Kidney (tissue), 14 donors: Measurements from ENCODE around the gene LEO1. TPM values are rescaled to one million over a fixed set of nuclear protein-coding genes. Genes with fewer than 3 reads are reported as not detected.

Experiments
- DNase-seq, 5 donors: peaks; one replicate each; pipeline ENCODE4 v3.0.0-alpha.2; 2013 to 2020
- FAIRE-seq: peaks from 2 replicates; lab custom pipeline; 2012; peaks lifted over from hg19 to GRCh38; lab: Jason Lieb, UNC
- H3K27ac ChIP-seq, 2 donors: one replicate each; pipeline ENCODE4 v1.7.0; 2013; ENCODE audit warnings: low read depth in 2 of 2, low read length in 2 of 2, inconsistent platforms in 1 of 2
- H3K27me3 ChIP-seq: one replicate; pipeline ENCODE4 v1.7.1; 2013; ENCODE audit warnings: low read length, inconsistent platforms; ENCODE audit not compliant: control insufficient read depth, insufficient read depth
- H3K36me3 ChIP-seq, 3 donors: one replicate each; pipeline versions ENCODE4 v1.7.0 to v1.7.1; 2013; ENCODE audit warnings: low read length in 3 of 3, control low read depth in 1 of 3, inconsistent platforms in 1 of 3; ENCODE audit not compliant: insufficient read depth in 3 of 3, control insufficient read depth in 2 of 3
- H3K4me1 ChIP-seq, 3 donors: one replicate each; pipeline versions ENCODE4 v1.7.0 to v1.7.1; 2013; ENCODE audit warnings: low read length in 3 of 3, inconsistent platforms in 1 of 3, low read depth in 1 of 3; ENCODE audit not compliant: control insufficient read depth in 2 of 3, insufficient read depth in 2 of 3
- H3K4me3 ChIP-seq, 3 donors: one replicate each; pipeline versions ENCODE4 v1.7.0 to v1.8.1; 2013; ENCODE audit warnings: low read length in 3 of 3, control low read depth in 1 of 3, inconsistent platforms in 1 of 3
- H3K9ac ChIP-seq, 3 donors: one replicate each; pipeline versions ENCODE4 v1.7.0 to v1.7.1; 2013; ENCODE audit warnings: low read length in 3 of 3, control low read depth in 1 of 3, inconsistent platforms in 1 of 3
- H3K9me3 ChIP-seq, 3 donors: one replicate each; pipeline versions ENCODE4 v1.7.0 to v1.7.1; 2013; ENCODE audit warnings: low read length in 3 of 3, control low read depth in 1 of 3, inconsistent platforms in 1 of 3; ENCODE audit not compliant: control insufficient read depth in 2 of 3, insufficient read depth in 1 of 3
- CTCF ChIP-seq: IDR thresholded peaks from 3 replicates; pipeline ENCODE4 v1.5.1; 2012; ENCODE audit warnings: mild to moderate bottlenecking, moderate library complexity, borderline replicate concordance; ENCODE audit not compliant: insufficient read depth; ENCODE audit errors: extremely low read depth
- intact Hi-C: fragments of 100-400 bp; cut with DNase I; formaldehyde crosslinking; loops from one replicate; pipeline ENCODE4 v1.11.1; 2022
- polyA plus RNA-seq: library from polyadenylated mRNA; stranded (reverse); fragments of 350-450 nt; fragmentation: Illumina TruSeq; extraction: RNeasy Lipid Tissue Mini Kit (QIAGEN cat#74804); gene quantifications from one replicate; pipeline ENCODE4 v1.2.3, GENCODE V29; 2014; ENCODE audit warnings: low read depth, low replicate concordance; ENCODE audit not compliant: insufficient read depth
- total RNA-seq: library from RNA; stranded (reverse); fragmentation: NEBNext Ultra II Directional; extraction: Animal tissue kit (Norgen Biotek cat#: 25700); gene quantifications from one replicate; pipeline ENCODE4 v1.2.1, GENCODE V29; 2021
- donor health status: control.
- donor health status: control.
- donor health status: control.
- donor health status: control.
- donor health status: control.
- donor health status: DM: yes; HTN: yes; CAD: no.
- donor health status: Normal renal cell carcinoma (clear cell type).

LEO1 gene
- total and polyA plus RNA-seq, 2 donors from 2014 or later = 12.1 to 14.5 TPM

GRCh38 chr15:51912528-51912927 lies 59.0 kb downstream of the LEO1 start:
- Histone ChIP-seq H3K27me3 (no peaks in the 10 kb centered on the region), H3K36me3 (peaks cover 0 to 5% (median 2%) of the 10 kb centered on the region in 3 donors)

GRCh38 chr15:51909584-51909983 lies 62.0 kb downstream of the LEO1 start:
- no peak for TF ChIP-seq CTCF
- Histone ChIP-seq H3K4me1 (peaks cover 0 to 3% (median 0%) of the 10 kb centered on the region in 3 donors), H3K27ac (no peak overlapping the region), H3K4me3 (no peak overlapping the region), H3K36me3 (peaks cover 0 to 5% (median 2%) of the 10 kb centered on the region in 3 donors), H3K27me3 (no peaks in the 10 kb centered on the region), H3K9ac (no peak overlapping the region), H3K9me3 (no peaks in the 10 kb centered on the region)
- intact Hi-C loops = no loop called here
- DNase-seq (no peak), FAIRE-seq (no peak)

More at GRCh38 chr15:51912528-51912927, 59.0 kb downstream of the LEO1 start:
- Histone ChIP-seq H3K4me3 (no peak overlapping the region), H3K9me3 (no peaks in the 10 kb centered on the region), H3K4me1 (peaks cover 0 to 3% (median 0%) of the 10 kb centered on the region in 3 donors), H3K27ac (no peak overlapping the region), H3K9ac (no peak overlapping the region)
- intact Hi-C loops = no loop called here
- no peak for TF ChIP-seq CTCF
- no peak for DNase-seq
- FAIRE-seq = no peak

- intact Hi-C loops = no loop called here
- no peak overlapping the region for H3K4me3 ChIP-seq
- no peaks in the 10 kb centered on the region for H3K9me3 ChIP-seq
- no peaks in the 10 kb centered on the region for H3K27me3 ChIP-seq
- TF ChIP-seq CTCF = no peak
- H3K4me1 ChIP-seq = peaks cover 0 to 3% (median 0%) of the 10 kb centered on the region in 3 donors
- no peak overlapping the region for H3K9ac ChIP-seq
- DNase-seq (no peak), FAIRE-seq (no peak)
- H3K27ac ChIP-seq = no peak overlapping the region
- H3K36me3 ChIP-seq = peaks cover 0 to 3% (median 2%) of the 10 kb centered on the region in 3 donors
These were observed 63.3 kb downstream of the LEO1 start for GRCh38 chr15:51908316-51908715.
